HG02571 (cell line): ENCODE data around the gene LRRK1.

Experiments
- ATAC-seq: cut with Tn5 transposase; IDR thresholded peaks from one replicate; pipeline ENCODE4 v1.9.1; 2021; ENCODE audit warnings: mild to moderate bottlenecking, moderate library complexity; ENCODE audit not compliant: unreplicated experiment

Gene LRRK1

DNA sequence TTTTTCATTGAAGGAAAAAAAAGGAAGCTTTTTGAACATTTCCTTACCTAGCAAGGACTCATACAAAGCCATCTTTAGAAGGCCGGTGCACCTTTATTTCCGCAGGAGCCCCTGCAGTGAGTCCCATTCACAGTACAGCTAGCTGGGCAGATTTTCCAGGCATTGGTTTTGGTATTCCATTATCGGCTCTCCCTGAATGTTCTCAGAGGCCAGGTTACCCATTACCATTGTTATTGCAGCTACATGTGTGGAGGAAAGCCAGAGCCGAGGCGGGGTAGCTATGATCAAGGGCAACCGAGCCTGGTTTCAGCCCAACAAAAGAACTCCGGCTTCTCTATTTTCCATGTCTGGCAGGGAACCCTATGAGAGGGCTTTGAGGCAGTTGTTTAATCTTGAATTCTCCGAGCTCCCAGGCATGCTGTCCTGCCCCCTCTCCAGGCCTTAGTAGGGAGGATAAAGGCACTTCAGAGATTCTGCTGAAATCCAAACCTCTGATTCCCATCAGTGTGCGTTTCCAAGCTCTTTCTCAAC, 100.3 kb downstream of the LRRK1 start:
- ATAC-seq, result no peak

- ATAC-seq, result no peak
These were observed 101.3 kb downstream of the LRRK1 start for GRCh38 chr15:101020451-101020850.

DNA sequence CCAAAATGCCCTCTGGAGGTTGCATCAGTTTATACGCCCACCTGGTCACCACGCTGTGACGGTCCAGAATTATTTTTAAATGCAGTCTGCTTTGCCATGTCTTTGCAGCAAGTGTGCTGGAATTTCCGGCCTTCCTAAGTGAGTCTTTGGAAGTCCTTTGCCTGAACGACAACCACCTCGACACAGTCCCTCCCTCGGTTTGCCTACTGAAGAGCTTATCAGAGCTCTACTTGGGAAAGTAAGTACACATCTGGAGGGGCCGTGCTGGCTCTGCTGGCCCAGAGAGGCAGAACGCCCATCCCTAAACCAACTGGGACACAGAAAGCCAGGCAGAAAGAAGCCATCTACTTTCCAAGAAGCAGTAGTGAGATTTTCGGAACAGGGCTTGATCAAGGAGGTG, 101.8 kb downstream of the LRRK1 start:
- ATAC-seq, result no peak

DNA sequence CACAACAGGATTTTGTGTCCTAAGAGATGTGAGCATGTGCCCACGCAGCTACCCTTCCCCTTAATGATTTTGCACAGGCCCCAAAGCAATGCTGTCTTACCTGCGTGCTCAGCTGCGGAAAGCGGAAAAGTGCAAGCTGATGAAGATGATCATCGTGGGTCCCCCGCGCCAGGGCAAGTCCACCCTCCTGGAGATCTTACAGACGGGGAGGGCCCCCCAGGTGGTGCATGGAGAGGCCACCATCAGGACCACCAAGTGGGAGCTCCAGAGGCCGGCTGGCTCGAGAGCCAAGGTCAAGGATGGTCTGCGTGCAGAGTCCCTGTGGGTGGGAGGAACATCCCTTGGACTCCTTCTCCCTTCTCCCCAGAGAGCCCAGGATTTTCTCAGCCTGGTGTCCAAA, 103.1 kb downstream of the LRRK1 start:
- ATAC-seq, result no peak

DNA sequence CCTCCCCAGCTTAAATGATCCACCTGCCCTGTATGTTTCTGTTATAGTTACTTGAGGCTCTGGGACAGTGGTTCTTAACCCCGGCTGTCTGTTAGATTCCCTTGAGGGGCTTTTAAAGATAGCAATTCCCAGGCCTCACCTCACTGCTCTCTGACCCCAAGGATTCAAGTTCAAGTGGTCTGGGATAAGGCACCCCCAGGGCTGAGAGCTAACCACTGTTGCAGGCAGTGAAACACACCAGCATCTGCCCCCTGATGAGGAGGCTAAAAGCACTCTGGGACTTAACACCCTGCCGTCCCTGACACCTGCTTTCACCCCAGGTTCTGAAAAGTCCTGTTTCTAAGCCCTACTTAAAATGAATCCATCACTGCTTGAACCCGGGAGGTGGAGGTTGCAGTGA, 103.7 kb downstream of the LRRK1 start:
- no peak for ATAC-seq

DNA sequence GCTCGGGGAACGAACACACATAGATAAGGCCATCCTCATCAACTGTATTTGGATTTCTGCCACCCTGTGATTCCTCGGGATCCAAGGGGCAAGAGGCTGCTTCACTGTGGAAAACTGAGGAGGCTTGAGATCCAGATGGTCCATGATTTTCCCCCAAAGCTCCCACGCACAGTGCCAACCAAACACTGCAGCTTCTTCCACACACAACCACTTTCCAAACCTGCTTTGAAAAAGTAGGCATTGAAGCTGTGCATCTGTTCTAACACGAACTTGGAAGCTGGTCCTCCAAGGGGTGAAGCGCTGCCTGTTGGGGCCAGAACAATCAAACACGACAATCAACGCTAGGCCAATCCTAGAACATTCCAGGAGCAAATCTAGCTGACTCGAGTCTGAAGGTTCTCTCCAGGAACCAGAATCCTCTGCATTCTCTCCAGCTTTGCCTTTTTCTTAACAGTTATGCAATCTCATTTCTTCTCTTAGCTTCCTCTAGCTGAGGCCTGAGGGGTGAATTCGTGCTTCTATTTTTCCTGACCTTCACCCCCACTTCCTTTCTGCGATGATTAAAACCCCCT, 104.4 kb downstream of the LRRK1 start:
- ATAC-seq, result no peak

DNA sequence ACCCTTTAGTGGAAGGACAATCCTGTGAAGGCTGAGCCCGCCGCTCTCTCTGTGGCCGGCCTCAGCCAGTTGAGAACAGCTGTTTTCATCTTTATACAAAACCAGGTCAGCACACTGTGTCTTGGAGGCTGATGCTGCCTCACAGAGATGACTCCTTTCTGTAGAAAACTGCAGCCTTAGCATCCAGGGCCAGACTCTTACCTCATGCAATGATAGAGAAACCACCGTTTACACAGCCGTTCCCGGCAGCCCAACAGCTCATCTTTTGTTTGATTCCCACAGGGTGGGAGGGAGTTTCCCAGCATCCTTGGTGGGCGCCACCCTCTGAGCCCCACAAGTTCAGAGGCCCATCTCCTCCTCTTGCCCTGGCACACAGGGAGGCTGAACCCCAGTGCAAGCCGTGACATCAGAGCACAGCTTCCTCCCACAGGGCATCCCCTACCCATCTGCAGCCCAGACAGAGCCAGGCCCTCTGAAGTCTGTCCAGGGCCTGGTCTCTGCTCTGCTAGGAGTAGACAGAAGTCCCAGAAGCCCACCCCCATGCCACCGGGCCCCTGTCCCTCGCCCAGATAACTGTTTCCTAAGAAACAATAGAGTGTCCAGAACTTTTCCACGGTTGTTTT, 105.0 kb downstream of the LRRK1 start:
- no peak for ATAC-seq

- no peak for ATAC-seq
These were observed 105.7 kb downstream of the LRRK1 start for GRCh38 chr15:101024706-101025500.

DNA sequence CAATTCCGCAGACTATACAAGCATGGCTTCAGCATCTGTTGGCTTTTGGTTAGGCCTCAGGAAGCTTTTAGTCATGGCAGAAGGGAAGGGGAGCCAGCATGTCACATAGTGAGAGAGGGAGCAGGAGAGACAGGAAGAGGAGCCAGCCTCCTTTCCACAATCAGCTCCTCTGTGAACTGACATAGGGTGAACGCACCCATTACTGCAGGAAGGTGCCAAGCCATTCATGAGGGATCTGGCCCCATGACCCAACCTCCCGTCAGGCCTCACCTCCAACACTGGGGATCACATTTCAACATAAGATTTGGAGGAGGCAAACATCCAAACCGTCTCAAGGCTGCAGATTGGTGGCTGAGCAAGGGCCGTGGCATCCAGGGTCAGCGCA, 106.3 kb downstream of the LRRK1 start:
- no peak for ATAC-seq

GRCh38 chr15:101025896-101026631, 106.9 kb downstream of the LRRK1 start:
- no peak for ATAC-seq

GRCh38 chr15:101026656-101027272, 107.6 kb downstream of the LRRK1 start:
- no peak for ATAC-seq

DNA sequence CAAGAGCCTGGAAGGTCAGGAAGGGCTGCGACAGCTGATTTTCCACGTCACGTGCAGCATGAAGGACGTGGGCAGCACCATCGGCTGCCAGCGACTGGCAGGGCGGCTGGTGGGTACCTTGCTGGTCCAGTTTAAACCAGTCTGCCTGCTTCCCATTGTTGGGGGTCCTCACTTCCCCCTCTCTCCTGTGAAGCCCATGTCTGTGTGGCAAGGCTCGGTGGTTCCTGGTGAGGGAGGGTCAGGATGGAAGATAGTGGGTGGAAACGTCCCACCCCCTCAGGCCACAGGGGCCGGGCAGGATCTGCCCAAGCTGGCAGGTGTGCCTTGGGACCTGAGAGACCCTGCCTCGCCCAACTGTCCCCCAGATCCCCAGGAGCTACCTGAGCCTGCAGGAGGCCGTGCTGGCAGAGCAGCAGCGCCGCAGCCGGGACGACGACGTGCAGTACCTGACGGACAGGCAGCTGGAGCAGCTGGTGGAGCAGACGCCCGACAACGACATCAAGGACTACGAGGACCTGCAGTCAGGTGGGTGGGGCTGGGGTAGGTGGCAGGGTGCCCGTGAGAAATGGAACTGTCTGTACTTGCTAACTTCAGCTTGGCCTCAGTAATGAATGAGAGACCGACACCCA, 108.2 kb downstream of the LRRK1 start:
- no peak for ATAC-seq

- ATAC-seq, result no peak
These were observed 108.8 kb downstream of the LRRK1 start for GRCh38 chr15:101027920-101028319.

DNA sequence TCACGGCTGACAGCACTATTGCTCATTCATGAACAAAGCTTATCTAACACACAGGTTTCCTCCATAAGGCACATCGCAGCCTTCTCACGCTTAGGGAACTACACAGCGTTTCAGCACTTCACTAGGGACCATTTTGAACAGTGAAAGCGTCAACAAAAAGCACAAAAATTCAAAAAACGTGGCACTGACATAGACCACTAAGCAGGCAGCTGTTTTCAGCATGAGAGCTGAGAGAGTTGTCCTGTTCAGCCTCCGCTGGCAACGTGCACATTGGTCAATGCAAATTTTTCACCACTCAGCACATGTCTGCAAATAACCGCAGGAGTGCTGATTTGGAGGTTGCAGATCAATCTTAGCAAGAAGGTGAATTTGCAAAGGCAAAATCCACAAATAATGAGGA, 109.2 kb downstream of the LRRK1 start:
- no peak for ATAC-seq

GRCh38 chr15:101028772-101029438, 109.7 kb downstream of the LRRK1 start:
- ATAC-seq, result no peak

- no peak for ATAC-seq
These were observed 111.0 kb downstream of the LRRK1 start for GRCh38 chr15:101029971-101030661.

- no peak for ATAC-seq
These were observed 112.1 kb downstream of the LRRK1 start for GRCh38 chr15:101031213-101031612.

- ATAC-seq, result no peak
These were observed 114.6 kb downstream of the LRRK1 start for GRCh38 chr15:101033801-101034200.

GRCh38 chr15:101035611-101036010, 116.5 kb downstream of the LRRK1 start:
- no peak for ATAC-seq
